Neural progenitor cell (in vitro differentiated cells): ENCODE data around the gene VSIG10L. TPM values are rescaled to one million over a fixed set of nuclear protein-coding genes. Genes with fewer than 3 reads are reported as not detected.
A peak's percentile ranks its signal among the peaks of the same experiment; 100 is the strongest.

Source experiments
- DNase-seq: peaks from one replicate; pipeline ENCODE4 v3.0.0-alpha.2; 2016; ENCODE audit warnings: low spot score
- H2AFZ ChIP-seq: fragments of 200-600 bp; sonication (generic); replicated peaks from 2 replicates; pipeline ENCODE4 v1.6.1; 2016; ENCODE audit warnings: antibody characterized with exemption
- H3F3A ChIP-seq: fragments of 200-600 bp; sonication (generic); 2 replicates; pipeline ENCODE4 v1.6.1; 2016; ENCODE audit warnings: antibody characterized with exemption, low read depth
- H3K27ac ChIP-seq: fragments of 200-600 bp; sonication (generic); 2 replicates; pipeline ENCODE4 v1.5.1; 2016; ENCODE audit warnings: mild to moderate bottlenecking
- H3K27me3 ChIP-seq: fragments of 200-600 bp; sonication (generic); 2 replicates; pipeline ENCODE4 v1.6.1; 2016; ENCODE audit warnings: mild to moderate bottlenecking, moderate library complexity
- H3K36me3 ChIP-seq: fragments of 200-600 bp; sonication (generic); 2 replicates; pipeline ENCODE4 v1.5.1; 2016
- H3K4me1 ChIP-seq: fragments of 200-600 bp; sonication (generic); 2 replicates; pipeline ENCODE4 v1.6.1; 2016; ENCODE audit warnings: mixed run types
- H3K4me2 ChIP-seq: fragments of 200-600 bp; sonication (generic); 2 replicates; pipeline ENCODE4 v1.6.1; 2016
- H3K4me3 ChIP-seq: fragments of 200-600 bp; sonication (generic); 2 replicates; pipeline ENCODE4 v1.5.1; 2016
- H3K79me2 ChIP-seq: fragments of 200-600 bp; sonication (generic); 2 replicates; pipeline ENCODE4 v1.6.1; 2016; ENCODE audit warnings: low read depth
- H3K9ac ChIP-seq: fragments of 200-600 bp; sonication (generic); 2 replicates; pipeline ENCODE4 v1.6.1; 2016
- H3K9me3 ChIP-seq: fragments of 200-600 bp; sonication (generic); 2 replicates; pipeline ENCODE4 v1.5.1; 2016; ENCODE audit warnings: low read depth
- H4K20me1 ChIP-seq: fragments of 200-600 bp; sonication (generic); 2 replicates; pipeline ENCODE4 v1.6.1; 2016; ENCODE audit warnings: low read depth
- H3K27ac Mint-ChIP-seq: 3 replicates; pipeline ENCODE4 v1.8.0; 2021; ENCODE audit warnings: mixed read lengths
- H3K27me3 Mint-ChIP-seq: 2 replicates; pipeline ENCODE4 v1.8.0; 2022; ENCODE audit warnings: low read depth, mild to moderate bottlenecking, inconsistent platforms, moderate library complexity, mixed read lengths; ENCODE audit not compliant: insufficient read depth
- H3K36me3 Mint-ChIP-seq: 3 replicates; pipeline ENCODE4 v1.8.0; 2021; ENCODE audit warnings: mixed read lengths
- H3K4me1 Mint-ChIP-seq: 3 replicates; pipeline ENCODE4 v1.8.0; 2021; ENCODE audit warnings: mixed read lengths
- H3K4me3 Mint-ChIP-seq: 3 replicates; pipeline ENCODE4 v1.8.0; 2021; ENCODE audit warnings: mild to moderate bottlenecking, moderate library complexity, mixed read lengths
- H3K9me3 Mint-ChIP-seq: 3 replicates; pipeline ENCODE4 v1.8.0; 2020; ENCODE audit warnings: mixed read lengths
- EZH2 ChIP-seq: fragments of 200-600 bp; sonication (generic); IDR thresholded peaks from 2 replicates; pipeline ENCODE4 v1.6.1; 2017; ENCODE audit warnings: antibody characterized with exemption, mild to moderate bottlenecking, moderate library complexity
- EZH2phosphoT487 ChIP-seq: fragments of 200-600 bp; sonication (generic); IDR thresholded peaks from 2 replicates; pipeline ENCODE4 v1.6.1; 2017; ENCODE audit warnings: antibody characterized with exemption
- total RNA-seq: library from RNA; depleted of rRNA; stranded (reverse); fragments of >200 nt; gene quantifications from 2 replicates; pipeline ENCODE4 v1.2.3, GENCODE V29; 2015; ENCODE audit warnings: low replicate concordance
- TF ChIP-seq, protein P1 (sequence below): fragments of 200-600 bp; sonication (generic); IDR thresholded peaks from 2 replicates; pipeline ENCODE4 v1.5.1; 2017; ENCODE audit warnings: antibody characterized with exemption, mild to moderate bottlenecking

VSIG10L gene
- total RNA-seq, 1 donor from 2014 or later, result 2.7 TPM

DNA sequence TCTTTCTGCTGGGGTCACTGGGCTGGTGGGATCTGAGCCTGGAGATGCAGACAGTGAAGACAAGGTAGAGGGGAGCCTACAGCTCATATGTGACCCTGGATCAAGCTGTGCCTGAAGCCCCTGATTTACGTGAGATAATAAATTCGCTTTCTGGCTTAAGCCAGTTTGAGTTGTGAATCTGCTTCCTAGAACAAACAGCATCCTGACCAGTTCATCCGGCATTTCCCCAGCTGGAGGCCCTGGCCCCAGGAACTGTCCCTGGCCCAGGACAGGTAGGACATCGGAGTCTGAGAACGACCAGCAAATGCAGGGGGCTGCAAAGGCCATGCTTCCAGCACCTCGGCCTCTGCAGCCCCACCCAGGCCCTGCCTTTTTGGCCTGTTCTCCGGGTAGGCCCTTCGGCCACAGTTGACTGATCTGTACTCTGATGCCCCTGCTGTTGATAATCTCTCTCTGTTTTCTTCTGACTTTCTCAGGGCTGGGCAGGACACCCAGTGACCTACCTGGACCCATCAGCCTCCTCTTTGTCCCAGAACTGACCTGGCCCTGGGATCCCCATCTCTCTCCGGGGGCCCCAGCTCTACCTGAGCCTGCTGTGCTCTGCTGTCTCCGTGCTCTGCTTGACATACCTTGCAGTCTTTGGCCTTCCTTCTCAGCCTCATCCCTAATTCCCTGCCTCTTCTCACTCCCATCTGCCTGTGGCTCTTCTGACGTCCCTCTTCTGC lies 9.5 kb upstream of the VSIG10L start:
- Histone ChIP-seq H3F3A (peaks cover 13% of the 10 kb centered on the region), H3K36me3 (no peaks in the 10 kb centered on the region), H2AFZ (no peak overlapping the region), H3K4me1 (peaks cover 13% of the 10 kb centered on the region), H3K4me2 (no peak overlapping the region), H3K9ac (no peak overlapping the region), H3K27ac (no peak overlapping the region), H3K79me2 (no peaks in the 10 kb centered on the region), H3K4me3 (no peak overlapping the region), H3K27me3 (no peaks in the 10 kb centered on the region), H3K9me3 (no peaks in the 10 kb centered on the region), H4K20me1 (no peaks in the 10 kb centered on the region)
- Mint-ChIP-seq H3K4me1 (peaks cover 20% of the 10 kb centered on the region), H3K9me3 (no peaks in the 10 kb centered on the region), H3K27ac (peak overlapping the region; percentile 43), H3K27me3 (peaks cover 4% of the 10 kb centered on the region), H3K4me3 (peak overlapping the region; percentile 13), H3K36me3 (peaks cover 8% of the 10 kb centered on the region)
- no peak for DNase-seq
- TF ChIP-seq EZH2phosphoT487, result no peak
- TF ChIP-seq EZH2, result no peak
- TF ChIP-seq, protein P1, sequence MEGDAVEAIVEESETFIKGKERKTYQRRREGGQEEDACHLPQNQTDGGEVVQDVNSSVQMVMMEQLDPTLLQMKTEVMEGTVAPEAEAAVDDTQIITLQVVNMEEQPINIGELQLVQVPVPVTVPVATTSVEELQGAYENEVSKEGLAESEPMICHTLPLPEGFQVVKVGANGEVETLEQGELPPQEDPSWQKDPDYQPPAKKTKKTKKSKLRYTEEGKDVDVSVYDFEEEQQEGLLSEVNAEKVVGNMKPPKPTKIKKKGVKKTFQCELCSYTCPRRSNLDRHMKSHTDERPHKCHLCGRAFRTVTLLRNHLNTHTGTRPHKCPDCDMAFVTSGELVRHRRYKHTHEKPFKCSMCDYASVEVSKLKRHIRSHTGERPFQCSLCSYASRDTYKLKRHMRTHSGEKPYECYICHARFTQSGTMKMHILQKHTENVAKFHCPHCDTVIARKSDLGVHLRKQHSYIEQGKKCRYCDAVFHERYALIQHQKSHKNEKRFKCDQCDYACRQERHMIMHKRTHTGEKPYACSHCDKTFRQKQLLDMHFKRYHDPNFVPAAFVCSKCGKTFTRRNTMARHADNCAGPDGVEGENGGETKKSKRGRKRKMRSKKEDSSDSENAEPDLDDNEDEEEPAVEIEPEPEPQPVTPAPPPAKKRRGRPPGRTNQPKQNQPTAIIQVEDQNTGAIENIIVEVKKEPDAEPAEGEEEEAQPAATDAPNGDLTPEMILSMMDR, result no peak

- Mint-ChIP-seq H3K4me3 (no peak overlapping the region), H3K36me3 (peaks cover 14% of the 10 kb centered on the region), H3K4me1 (no peaks in the 10 kb centered on the region), H3K27me3 (peaks cover 7% of the 10 kb centered on the region), H3K27ac (no peak overlapping the region), H3K9me3 (no peaks in the 10 kb centered on the region)
- no peak overlapping the region for H3K4me2 ChIP-seq
- H3F3A ChIP-seq, result no peaks in the 10 kb centered on the region
- TF ChIP-seq, protein P1, result no peak
- no peak for TF ChIP-seq EZH2phosphoT487
- TF ChIP-seq EZH2, result no peak
- H3K4me3 ChIP-seq, result no peak overlapping the region
- peaks cover under 1% of the 10 kb centered on the region for H3K27me3 ChIP-seq
- H3K36me3 ChIP-seq, result no peaks in the 10 kb centered on the region
- no peaks in the 10 kb centered on the region for H3K9me3 ChIP-seq
- DNase-seq, result no peak
- H3K27ac ChIP-seq, result no peak overlapping the region
- no peaks in the 10 kb centered on the region for H3K79me2 ChIP-seq
- H2AFZ ChIP-seq, result no peak overlapping the region
- H3K4me1 ChIP-seq, result no peaks in the 10 kb centered on the region
- no peak overlapping the region for H3K9ac ChIP-seq
- H4K20me1 ChIP-seq, result no peaks in the 10 kb centered on the region
These were observed 5.4 kb upstream of the VSIG10L start for GRCh38 chr19:51347209-51347928.

GRCh38 chr19:51346742-51347141 lies 4.8 kb upstream of the VSIG10L start:
- no peak overlapping the region for H2AFZ ChIP-seq
- H3K27me3 ChIP-seq, result peaks cover 6% of the 10 kb centered on the region
- DNase-seq, result no peak
- Mint-ChIP-seq H3K4me3 (no peak overlapping the region), H3K27ac (no peak overlapping the region), H3K9me3 (no peaks in the 10 kb centered on the region), H3K36me3 (peaks cover 12% of the 10 kb centered on the region), H3K4me1 (peaks cover under 1% of the 10 kb centered on the region), H3K27me3 (peaks cover 6% of the 10 kb centered on the region)
- H3K4me3 ChIP-seq, result no peak overlapping the region
- H3K4me1 ChIP-seq, result no peaks in the 10 kb centered on the region
- no peak overlapping the region for H3K27ac ChIP-seq
- no peak overlapping the region for H3K9ac ChIP-seq
- H3K79me2 ChIP-seq, result no peaks in the 10 kb centered on the region
- no peaks in the 10 kb centered on the region for H3K9me3 ChIP-seq
- H3K36me3 ChIP-seq, result no peaks in the 10 kb centered on the region
- no peaks in the 10 kb centered on the region for H3F3A ChIP-seq
- H4K20me1 ChIP-seq, result no peaks in the 10 kb centered on the region
- no peak overlapping the region for H3K4me2 ChIP-seq
- TF ChIP-seq, protein P1, result peak; percentile 23
- no peak for TF ChIP-seq EZH2phosphoT487
